Measurements from ENCODE around the gene IGSF11.

GRCh38 chr3:118889691-118890090 lies 145.0 kb downstream of the IGSF11 start:
- no peak for TF ChIP-seq POLR2A (IDR thresholded peaks at IDR 0.05)
- TF ChIP-seq POLR2AphosphoS5 (IDR thresholded peaks at IDR 0.05), result no peak
